Liver (tissue), 3 donors: Measurements from ENCODE around the gene BTG2.

Experiments
- CTCF ChIP-seq: fragments of 150-350 bp; IDR thresholded peaks from 2 replicates; pipeline ENCODE4 v1.5.1; 2017; ENCODE audit warnings: improper control_type of control experiment, low read depth, low read length; ENCODE audit not compliant: missing input control
- JUND ChIP-seq, 2 donors: IDR thresholded peaks; 2 replicates each; pipeline ENCODE4 v1.6.1; 2016; ENCODE audit warnings: antibody characterized with exemption in 2 of 2
- RAD21 ChIP-seq, 2 donors: IDR thresholded peaks; 2 replicates each; pipeline ENCODE4 v1.6.1; 2016; ENCODE audit warnings: antibody characterized with exemption in 2 of 2, mild to moderate bottlenecking in 2 of 2
- RXRA ChIP-seq, 2 donors: IDR thresholded peaks; 2 replicates each; pipeline ENCODE4 v1.6.1; 2017 to 2018; ENCODE audit warnings: antibody characterized with exemption in 2 of 2, mild to moderate bottlenecking in 1 of 2
- TAF1 ChIP-seq: conservative IDR thresholded peaks from 2 replicates; pipeline ENCODE4 v1.6.1; 2016; ENCODE audit warnings: antibody characterized with exemption, mild to moderate bottlenecking
- ZBTB33 ChIP-seq: IDR thresholded peaks from 2 replicates; pipeline ENCODE4 v1.6.1; 2016; ENCODE audit warnings: antibody characterized with exemption
- TF ChIP-seq, protein P1 (sequence below): IDR thresholded peaks from 2 replicates; pipeline ENCODE4 v1.6.1; 2016; ENCODE audit warnings: antibody characterized with exemption, mild to moderate bottlenecking
- donor health status: healthy.
- donor health status: healthy.

- no peak for TF ChIP-seq RAD21 (IDR thresholded peaks at IDR 0.05)
- no peak for TF ChIP-seq JUND (IDR thresholded peaks at IDR 0.05)
- TF ChIP-seq, protein P1, sequence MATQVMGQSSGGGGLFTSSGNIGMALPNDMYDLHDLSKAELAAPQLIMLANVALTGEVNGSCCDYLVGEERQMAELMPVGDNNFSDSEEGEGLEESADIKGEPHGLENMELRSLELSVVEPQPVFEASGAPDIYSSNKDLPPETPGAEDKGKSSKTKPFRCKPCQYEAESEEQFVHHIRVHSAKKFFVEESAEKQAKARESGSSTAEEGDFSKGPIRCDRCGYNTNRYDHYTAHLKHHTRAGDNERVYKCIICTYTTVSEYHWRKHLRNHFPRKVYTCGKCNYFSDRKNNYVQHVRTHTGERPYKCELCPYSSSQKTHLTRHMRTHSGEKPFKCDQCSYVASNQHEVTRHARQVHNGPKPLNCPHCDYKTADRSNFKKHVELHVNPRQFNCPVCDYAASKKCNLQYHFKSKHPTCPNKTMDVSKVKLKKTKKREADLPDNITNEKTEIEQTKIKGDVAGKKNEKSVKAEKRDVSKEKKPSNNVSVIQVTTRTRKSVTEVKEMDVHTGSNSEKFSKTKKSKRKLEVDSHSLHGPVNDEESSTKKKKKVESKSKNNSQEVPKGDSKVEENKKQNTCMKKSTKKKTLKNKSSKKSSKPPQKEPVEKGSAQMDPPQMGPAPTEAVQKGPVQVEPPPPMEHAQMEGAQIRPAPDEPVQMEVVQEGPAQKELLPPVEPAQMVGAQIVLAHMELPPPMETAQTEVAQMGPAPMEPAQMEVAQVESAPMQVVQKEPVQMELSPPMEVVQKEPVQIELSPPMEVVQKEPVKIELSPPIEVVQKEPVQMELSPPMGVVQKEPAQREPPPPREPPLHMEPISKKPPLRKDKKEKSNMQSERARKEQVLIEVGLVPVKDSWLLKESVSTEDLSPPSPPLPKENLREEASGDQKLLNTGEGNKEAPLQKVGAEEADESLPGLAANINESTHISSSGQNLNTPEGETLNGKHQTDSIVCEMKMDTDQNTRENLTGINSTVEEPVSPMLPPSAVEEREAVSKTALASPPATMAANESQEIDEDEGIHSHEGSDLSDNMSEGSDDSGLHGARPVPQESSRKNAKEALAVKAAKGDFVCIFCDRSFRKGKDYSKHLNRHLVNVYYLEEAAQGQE, result no peak
- TF ChIP-seq ZBTB33, result no peak
- TF ChIP-seq CTCF, result no peak
- no peak for TF ChIP-seq TAF1
- TF ChIP-seq RXRA (IDR thresholded peaks at IDR 0.05), result no peak
Observed at GRCh38 chr1:203306965-203307541, 1.7 kb downstream of the BTG2 start.
